Measurements from ENCODE around the gene CMKLR1. TPM values are rescaled to one million over a fixed set of nuclear protein-coding genes. Genes with fewer than 3 reads are reported as not detected.

Gene CMKLR1
- total RNA-seq, 1 experiment from 2014 or later = 0.66 TPM

DNA sequence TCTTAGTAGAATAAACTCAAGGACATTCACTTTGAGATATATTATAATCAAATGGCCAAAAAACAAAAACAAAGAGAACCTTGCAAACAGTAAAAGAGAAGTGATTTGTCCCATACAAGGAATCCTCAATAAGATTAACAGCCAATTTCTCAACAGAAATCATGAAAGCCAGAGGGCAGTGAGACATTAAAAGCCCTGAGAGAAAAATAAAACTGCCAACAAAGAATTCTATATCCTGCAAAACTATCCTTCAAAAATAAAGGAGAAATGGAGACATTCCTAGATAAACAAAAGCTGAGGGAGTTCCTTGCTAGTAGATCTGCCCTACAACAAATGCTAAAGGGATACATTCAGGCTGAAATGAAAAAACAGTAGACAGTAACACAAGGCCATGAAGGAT lies 78.1 kb downstream of the CMKLR1 start:
- no peaks in the 10 kb centered on the region for H3K27me3 ChIP-seq (ENCODE audit: insufficient read depth, low read length)
- H3K4me3 Mint-ChIP-seq = no peak overlapping the region
- TF ChIP-seq, protein P1, sequence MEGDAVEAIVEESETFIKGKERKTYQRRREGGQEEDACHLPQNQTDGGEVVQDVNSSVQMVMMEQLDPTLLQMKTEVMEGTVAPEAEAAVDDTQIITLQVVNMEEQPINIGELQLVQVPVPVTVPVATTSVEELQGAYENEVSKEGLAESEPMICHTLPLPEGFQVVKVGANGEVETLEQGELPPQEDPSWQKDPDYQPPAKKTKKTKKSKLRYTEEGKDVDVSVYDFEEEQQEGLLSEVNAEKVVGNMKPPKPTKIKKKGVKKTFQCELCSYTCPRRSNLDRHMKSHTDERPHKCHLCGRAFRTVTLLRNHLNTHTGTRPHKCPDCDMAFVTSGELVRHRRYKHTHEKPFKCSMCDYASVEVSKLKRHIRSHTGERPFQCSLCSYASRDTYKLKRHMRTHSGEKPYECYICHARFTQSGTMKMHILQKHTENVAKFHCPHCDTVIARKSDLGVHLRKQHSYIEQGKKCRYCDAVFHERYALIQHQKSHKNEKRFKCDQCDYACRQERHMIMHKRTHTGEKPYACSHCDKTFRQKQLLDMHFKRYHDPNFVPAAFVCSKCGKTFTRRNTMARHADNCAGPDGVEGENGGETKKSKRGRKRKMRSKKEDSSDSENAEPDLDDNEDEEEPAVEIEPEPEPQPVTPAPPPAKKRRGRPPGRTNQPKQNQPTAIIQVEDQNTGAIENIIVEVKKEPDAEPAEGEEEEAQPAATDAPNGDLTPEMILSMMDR (conservative IDR thresholded peaks at IDR 0.05) = no peak

More for the DNA sequence above, 78.1 kb downstream of the CMKLR1 start:
- no peak overlapping the region for H3K23ac ChIP-seq (ENCODE audit: insufficient read length, low read depth, low read length)
- Mint-ChIP-seq H3K36me3 (ENCODE audit: insufficient read depth in 1 of 3, low read depth in 3 of 3) (peaks cover 8 to 28% (median 15%) of the 10 kb centered on the region in 3 experiments), H3K4me1 (peaks cover 13 to 15% of the 10 kb centered on the region in 2 experiments), H3K27me3 (ENCODE audit: low read depth) (peaks cover 9% of the 10 kb centered on the region), H3K9me3 (peaks cover 23 to 37% of the 10 kb centered on the region in 2 experiments), H3K27ac (no peak overlapping the region)
- H3K9me3 ChIP-seq (ENCODE audit: control insufficient read depth, low read depth, low read length) = peaks cover 6% of the 10 kb centered on the region
- no peaks in the 10 kb centered on the region for H3K4me1 ChIP-seq (ENCODE audit: insufficient read depth, low read length)
- H3T11ph ChIP-seq (ENCODE audit: low read length) = no peak overlapping the region
- H4K91ac ChIP-seq (ENCODE audit: insufficient read length, low read depth, low read length) = no peak overlapping the region
- H3K9ac ChIP-seq (ENCODE audit: extremely low read depth, insufficient read length, low read length) = no peak overlapping the region
- H3K79me1 ChIP-seq (ENCODE audit: insufficient read depth, low read depth, low read length, poor library complexity, severe bottlenecking) = no peaks in the 10 kb centered on the region
- H3K56ac ChIP-seq (ENCODE audit: insufficient read length, low read depth, low read length) = no peak overlapping the region
- no peak overlapping the region for H3K27ac ChIP-seq (ENCODE audit: insufficient read length, low read depth, low read length)
- no peak overlapping the region for H3K4ac ChIP-seq (ENCODE audit: low read depth, low read length)
- no peak overlapping the region for H2BK5ac ChIP-seq (ENCODE audit: insufficient read length, low read length)
- H2BK12ac ChIP-seq (ENCODE audit: insufficient read length, low read depth, low read length) = no peak overlapping the region
- no peak overlapping the region for H2AK5ac ChIP-seq (ENCODE audit: insufficient read length, low read length)
- no peak overlapping the region for H3K18ac ChIP-seq (ENCODE audit: insufficient read length, low read depth, low read length)
- H4K20me1 ChIP-seq (ENCODE audit: control insufficient read depth, insufficient read depth, insufficient read length) = no peaks in the 10 kb centered on the region
- no peak overlapping the region for H2BK20ac ChIP-seq (ENCODE audit: low read depth, low read length, poor library complexity, severe bottlenecking)
- no peak for DNase-seq
- H3K14ac ChIP-seq (ENCODE audit: insufficient read depth, low read length) = no peak overlapping the region
- H2BK120ac ChIP-seq (ENCODE audit: low read depth, low read length, poor library complexity, severe bottlenecking) = no peak overlapping the region
- no peak overlapping the region for H3K4me2 ChIP-seq (ENCODE audit: insufficient read depth, insufficient read length, low read length)
- H2BK15ac ChIP-seq (ENCODE audit: low read depth, low read length) = no peak overlapping the region
- H3K79me2 ChIP-seq (ENCODE audit: insufficient read depth, low read length) = no peaks in the 10 kb centered on the region
- H2AFZ ChIP-seq (ENCODE audit: low read length) = no peak overlapping the region
- H3K23me2 ChIP-seq (ENCODE audit: insufficient read length, low read depth, low read length, poor library complexity, severe bottlenecking) = no peaks in the 10 kb centered on the region
- no peak overlapping the region for H4K5ac ChIP-seq (ENCODE audit: insufficient read length, low read depth, low read length)
- H4K8ac ChIP-seq (replicated peaks; ENCODE audit: insufficient read length, low read depth, low read length) = no peak overlapping the region

Measured in H9 (cell line).